ENCODE measurements around the gene LAMA4. TPM values are rescaled to one million over a fixed set of nuclear protein-coding genes. Genes with fewer than 3 reads are reported as not detected.

Gene LAMA4
- total RNA-seq, 1 experiment from 2014 or later, result 1.1 TPM

DNA sequence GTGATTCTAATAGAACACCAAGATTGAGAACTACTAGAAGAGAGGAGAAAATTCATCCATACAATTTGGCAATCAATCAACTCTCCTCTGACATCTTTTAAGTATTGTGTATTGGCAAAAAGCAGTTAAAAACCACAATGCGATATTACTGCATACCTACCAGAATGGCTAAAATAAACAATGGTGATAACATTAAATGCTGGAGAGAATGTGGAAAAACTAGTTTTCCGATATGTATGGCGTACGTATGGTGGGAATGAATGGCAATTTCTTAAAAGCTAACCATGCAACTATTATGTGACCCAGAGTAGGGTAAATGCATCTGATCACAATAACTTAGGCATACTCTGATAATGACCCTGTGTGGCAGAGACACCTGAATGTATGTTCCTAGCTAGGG is 29.3 kb upstream of the LAMA4 start:
- no peaks in the 10 kb centered on the region for H4K20me1 ChIP-seq (ENCODE audit: control insufficient read depth, insufficient read depth, insufficient read length)
- no peak overlapping the region for H3K4ac ChIP-seq (ENCODE audit: low read depth, low read length)
- H3K4me2 ChIP-seq (ENCODE audit: insufficient read depth, insufficient read length, low read length), result no peak overlapping the region
- H3K9me3 ChIP-seq (ENCODE audit: control insufficient read depth, low read depth, low read length), result no peaks in the 10 kb centered on the region
- WGBS (ENCODE audit: extremely low coverage, insufficient read length, low lambda C conversion rate), result no CpG with 5 or more reads among the region's 4 CpGs
- no peaks in the 10 kb centered on the region for H3K23me2 ChIP-seq (ENCODE audit: insufficient read length, low read depth, low read length, poor library complexity, severe bottlenecking)
- no peak overlapping the region for H3K56ac ChIP-seq (ENCODE audit: insufficient read length, low read depth, low read length)
- H3K23ac ChIP-seq (ENCODE audit: insufficient read length, low read depth, low read length), result no peak overlapping the region
- Mint-ChIP-seq H3K4me3 (no peak overlapping the region), H3K9me3 (no peaks in the 10 kb centered on the region), H3K36me3 (ENCODE audit: insufficient read depth in 1 of 3, low read depth in 3 of 3) (no peaks in the 10 kb centered on the region), H3K4me1 (peaks cover 4% of the 10 kb centered on the region in 2 experiments), H3K27ac (no peak overlapping the region), H3K27me3 (ENCODE audit: low read depth) (no peaks in the 10 kb centered on the region)
- H3K79me1 ChIP-seq (ENCODE audit: insufficient read depth, low read depth, low read length, poor library complexity, severe bottlenecking), result no peaks in the 10 kb centered on the region
- DNase-seq, result no peak
- no peak overlapping the region for H2AK5ac ChIP-seq (ENCODE audit: insufficient read length, low read length)
- no peak overlapping the region for H2BK120ac ChIP-seq (ENCODE audit: low read depth, low read length, poor library complexity, severe bottlenecking)
- no peaks in the 10 kb centered on the region for H3K27me3 ChIP-seq (ENCODE audit: insufficient read depth, low read length)
- no peaks in the 10 kb centered on the region for H3K4me1 ChIP-seq (ENCODE audit: insufficient read depth, low read length)
- H3T11ph ChIP-seq (ENCODE audit: low read length), result no peak overlapping the region
- no peak overlapping the region for H2BK20ac ChIP-seq (ENCODE audit: low read depth, low read length, poor library complexity, severe bottlenecking)
- H4K5ac ChIP-seq (ENCODE audit: insufficient read length, low read depth, low read length), result no peak overlapping the region
- H4K91ac ChIP-seq (ENCODE audit: insufficient read length, low read depth, low read length), result no peak overlapping the region
- no peak overlapping the region for H2BK12ac ChIP-seq (ENCODE audit: insufficient read length, low read depth, low read length)
- no peaks in the 10 kb centered on the region for H3K79me2 ChIP-seq (ENCODE audit: insufficient read depth, low read length)
- H4K8ac ChIP-seq (replicated peaks; ENCODE audit: insufficient read length, low read depth, low read length), result no peak overlapping the region
- no peak overlapping the region for H3K27ac ChIP-seq (ENCODE audit: insufficient read length, low read depth, low read length)
- H2BK15ac ChIP-seq (ENCODE audit: low read depth, low read length), result no peak overlapping the region
- no peak overlapping the region for H3K18ac ChIP-seq (ENCODE audit: insufficient read length, low read depth, low read length)
- H3K9ac ChIP-seq (ENCODE audit: extremely low read depth, insufficient read length, low read length), result no peak overlapping the region
- no peak overlapping the region for H2BK5ac ChIP-seq (ENCODE audit: insufficient read length, low read length)
- TF ChIP-seq, protein P1, sequence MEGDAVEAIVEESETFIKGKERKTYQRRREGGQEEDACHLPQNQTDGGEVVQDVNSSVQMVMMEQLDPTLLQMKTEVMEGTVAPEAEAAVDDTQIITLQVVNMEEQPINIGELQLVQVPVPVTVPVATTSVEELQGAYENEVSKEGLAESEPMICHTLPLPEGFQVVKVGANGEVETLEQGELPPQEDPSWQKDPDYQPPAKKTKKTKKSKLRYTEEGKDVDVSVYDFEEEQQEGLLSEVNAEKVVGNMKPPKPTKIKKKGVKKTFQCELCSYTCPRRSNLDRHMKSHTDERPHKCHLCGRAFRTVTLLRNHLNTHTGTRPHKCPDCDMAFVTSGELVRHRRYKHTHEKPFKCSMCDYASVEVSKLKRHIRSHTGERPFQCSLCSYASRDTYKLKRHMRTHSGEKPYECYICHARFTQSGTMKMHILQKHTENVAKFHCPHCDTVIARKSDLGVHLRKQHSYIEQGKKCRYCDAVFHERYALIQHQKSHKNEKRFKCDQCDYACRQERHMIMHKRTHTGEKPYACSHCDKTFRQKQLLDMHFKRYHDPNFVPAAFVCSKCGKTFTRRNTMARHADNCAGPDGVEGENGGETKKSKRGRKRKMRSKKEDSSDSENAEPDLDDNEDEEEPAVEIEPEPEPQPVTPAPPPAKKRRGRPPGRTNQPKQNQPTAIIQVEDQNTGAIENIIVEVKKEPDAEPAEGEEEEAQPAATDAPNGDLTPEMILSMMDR (conservative IDR thresholded peaks at IDR 0.05), result no peak
- H3K14ac ChIP-seq (ENCODE audit: insufficient read depth, low read length), result no peak overlapping the region
- H2AFZ ChIP-seq (ENCODE audit: low read length), result no peak overlapping the region
